Right lobe of liver (tissue), 4 donors: ENCODE measurements around the gene UBAC2.

Experiments
- CTCF ChIP-seq, 4 donors: fragments of 200-600 bp in 3 of 4; fragments of 450-650 bp in 1 of 4; IDR thresholded peaks; one replicate each; pipeline versions ENCODE4 v1.5.1 to v1.8.0; 2016 to 2022; ENCODE audit warnings: antibody characterized with exemption in 4 of 4, mild to moderate bottlenecking in 2 of 4
- POLR2A ChIP-seq: fragments of 450-650 bp; IDR thresholded peaks from one replicate; pipeline ENCODE4 v1.6.1; 2017; ENCODE audit warnings: antibody characterized with exemption, mild to moderate bottlenecking
- donor health status: DM: no; HTN: no; CAD: no.
- donor health status: DM: no; HTN: no; CAD: no.
- donor health status: DM: no; HTN: yes; CAD: no.

DNA sequence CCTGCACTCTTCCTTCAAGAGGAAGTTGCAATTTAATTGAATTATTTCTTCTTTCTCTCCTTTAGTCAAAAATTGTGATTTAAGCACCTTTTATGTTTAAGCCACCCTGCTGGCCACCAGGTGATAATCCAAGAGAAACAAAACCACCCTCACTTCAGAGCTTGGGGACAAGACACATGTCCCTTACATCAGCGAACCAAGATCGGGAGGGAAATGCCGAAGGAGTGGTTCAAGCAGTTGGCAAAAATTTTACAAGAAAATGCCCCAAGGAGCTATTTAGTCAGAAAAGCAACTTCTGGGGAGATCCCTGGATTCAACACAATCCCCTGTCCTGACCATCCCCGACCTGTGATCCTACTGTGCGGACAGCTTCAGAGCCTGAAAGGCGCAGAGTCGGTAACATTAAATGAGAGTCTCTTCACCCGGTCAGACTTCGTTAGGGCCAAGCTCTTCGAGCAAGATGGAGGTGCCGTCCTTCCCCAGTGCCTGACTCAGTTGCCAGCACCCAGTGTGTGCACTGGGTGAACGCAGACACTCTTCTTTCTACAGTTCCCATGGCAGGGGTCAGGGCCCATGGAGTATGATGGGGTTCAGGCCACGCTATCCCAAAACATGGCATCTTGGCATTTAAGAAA, 222.0 kb downstream of the UBAC2 start:
- TF ChIP-seq CTCF (IDR thresholded peaks at IDR 0.05) (no peak), POLR2A (no peak)
